Natural killer cell treated with Interleukin-12 subunit alpha and Interleukin-12 subunit beta and Interleukin-15 and Interleukin-18, amount 100 ng/mL, for 72 hours (primary cell): ENCODE results near the gene XRN2. TPM values are rescaled to one million over a fixed set of nuclear protein-coding genes. Genes with fewer than 3 reads are reported as not detected.
"Not testable (repeated sequence)": the region's sequence is repeated elsewhere in the genome, so short reads cannot be mapped to it uniquely, and the experiment has no call there.

Source experiments
- ATAC-seq, 2 donors: fragments of 150-1000 bp; cut with Tn5 transposase in 1 of 2; sonication (Bioruptor Pico), chemical (Tn5 transposase) in 1 of 2; 2 replicates each; pipeline ENCODE4 v1.10.0; 2021
- DNase-seq: peaks from one replicate; pipeline ENCODE4 v3.0.0; 2022; ENCODE audit warnings: low spot score
- H3K27ac Mint-ChIP-seq, 2 donors: 1 replicate in 1 of 2; 2 replicates in 1 of 2; pipeline ENCODE4 v1.8.0; 2022; ENCODE audit warnings: mixed read lengths in 2 of 2, mild to moderate bottlenecking in 1 of 2, moderate library complexity in 1 of 2
- H3K27me3 Mint-ChIP-seq, 2 donors: 1 replicate in 1 of 2; 2 replicates in 1 of 2; pipeline ENCODE4 v1.8.0; 2022; ENCODE audit warnings: mixed read lengths in 2 of 2
- H3K36me3 Mint-ChIP-seq: one replicate; pipeline ENCODE4 v1.8.0; 2022; ENCODE audit warnings: mixed read lengths
- H3K4me1 Mint-ChIP-seq, 2 donors: 1 replicate in 1 of 2; 2 replicates in 1 of 2; pipeline ENCODE4 v1.8.0; 2022; ENCODE audit warnings: low read depth in 2 of 2, mixed read lengths in 2 of 2, mild to moderate bottlenecking in 1 of 2
- H3K4me3 Mint-ChIP-seq: one replicate; pipeline ENCODE4 v1.8.0; 2022; ENCODE audit warnings: mixed read lengths
- H3K9me3 Mint-ChIP-seq: 2 replicates; pipeline ENCODE4 v1.8.0; 2022; ENCODE audit warnings: mixed read lengths
- total RNA-seq, 2 donors: library from RNA; stranded (reverse); gene quantifications; one replicate each; pipeline ENCODE4 v1.2.3, GENCODE V29; 2022

XRN2 gene
- total RNA-seq, 2 donors from 2014 or later: 62.1 to 68.6 TPM

DNA sequence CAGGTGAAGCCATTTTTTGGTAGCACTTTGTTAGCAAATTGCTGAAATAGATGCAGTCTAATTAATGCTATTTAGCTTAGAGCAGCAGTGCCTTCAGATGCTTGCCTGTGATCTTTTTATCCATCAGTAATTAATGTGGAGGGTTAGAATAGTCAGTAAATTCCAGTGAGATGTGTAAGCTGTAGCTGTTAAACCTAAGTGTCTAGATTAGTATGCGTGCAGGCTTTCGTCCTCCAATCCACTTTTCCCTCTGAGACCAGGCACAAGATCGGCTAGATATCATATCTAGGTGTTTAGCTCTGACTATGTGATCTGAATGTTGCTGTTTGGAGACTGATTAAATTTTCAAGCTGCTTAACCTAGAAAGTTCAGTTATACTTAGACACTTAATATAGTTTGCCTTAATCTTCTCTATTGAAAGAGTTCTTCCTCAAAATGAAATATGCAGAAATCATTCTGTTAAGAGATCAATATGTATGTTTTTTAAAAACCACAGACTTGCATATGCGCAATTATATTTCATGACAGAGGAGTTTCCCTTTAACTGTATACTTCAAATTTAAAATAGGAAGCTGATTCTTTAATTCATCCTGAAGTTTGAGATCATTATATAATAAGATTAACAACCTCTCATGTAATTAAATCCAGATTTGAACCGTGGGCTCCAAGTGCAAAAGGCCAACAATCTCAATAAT is 41.2 kb downstream of the XRN2 start:
- no peak overlapping the region for H3K4me3 Mint-ChIP-seq
- H3K9me3 Mint-ChIP-seq: no peaks in the 10 kb centered on the region
- no peak for DNase-seq
- ATAC-seq: no peak
- H3K27me3 Mint-ChIP-seq: no peaks in the 10 kb centered on the region
- H3K27ac Mint-ChIP-seq: no peak overlapping the region
- peaks cover 27% of the 10 kb centered on the region for H3K36me3 Mint-ChIP-seq
- peaks cover 0 to 6% of the 10 kb centered on the region in 2 donors for H3K4me1 Mint-ChIP-seq

DNA sequence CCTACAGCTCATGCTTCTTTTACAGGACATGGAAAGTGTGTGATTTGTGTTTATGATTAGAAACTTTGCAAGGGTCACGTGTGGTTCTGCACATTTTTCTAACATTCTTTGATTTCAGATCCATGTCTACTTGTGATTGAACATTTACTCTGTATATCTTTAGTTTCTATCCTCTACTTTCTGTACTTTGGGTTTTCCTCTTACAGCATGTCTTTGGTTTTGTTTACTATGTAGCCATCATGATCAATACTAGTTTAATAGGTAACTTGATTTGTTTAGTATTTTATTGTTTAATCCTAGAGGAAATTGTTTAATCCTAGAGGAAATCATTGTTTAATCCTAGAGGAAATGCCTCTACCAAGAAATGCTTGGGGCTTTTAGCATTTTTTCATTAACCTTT is 41.8 kb downstream of the XRN2 start:
- DNase-seq (no peak), ATAC-seq (no peak)
- Mint-ChIP-seq H3K4me1 (peaks cover 0 to 4% of the 10 kb centered on the region in 2 donors), H3K9me3 (no peaks in the 10 kb centered on the region), H3K4me3 (no peak overlapping the region), H3K27me3 (no peaks in the 10 kb centered on the region), H3K36me3 (peaks cover 23% of the 10 kb centered on the region), H3K27ac (no peak overlapping the region)

DNA sequence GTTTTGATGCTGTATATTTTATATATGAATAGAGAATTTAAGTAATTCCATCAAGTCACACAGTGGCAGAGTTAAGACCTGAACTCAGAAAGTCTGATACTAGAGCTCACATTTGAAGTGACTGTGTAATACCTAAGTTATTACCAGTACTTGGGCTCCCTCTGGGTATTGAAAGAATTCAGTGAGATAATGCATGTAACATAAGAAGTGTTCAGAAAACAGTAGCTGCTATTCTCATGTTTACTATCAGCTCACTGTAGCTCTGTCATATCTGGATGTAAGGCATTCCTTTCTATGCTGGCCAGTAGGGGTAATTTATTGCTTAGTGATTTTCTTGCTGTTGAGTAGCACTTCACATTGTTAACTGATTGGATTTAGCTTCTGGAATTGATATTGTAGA is 49.6 kb downstream of the XRN2 start:
- Mint-ChIP-seq H3K4me1 (no peaks in the 10 kb centered on the region), H3K27ac (no peak overlapping the region), H3K4me3 (no peak overlapping the region), H3K9me3 (no peaks in the 10 kb centered on the region), H3K27me3 (no peaks in the 10 kb centered on the region), H3K36me3 (peaks cover under 1% of the 10 kb centered on the region)
- DNase-seq (no peak), ATAC-seq (no peak)

DNA sequence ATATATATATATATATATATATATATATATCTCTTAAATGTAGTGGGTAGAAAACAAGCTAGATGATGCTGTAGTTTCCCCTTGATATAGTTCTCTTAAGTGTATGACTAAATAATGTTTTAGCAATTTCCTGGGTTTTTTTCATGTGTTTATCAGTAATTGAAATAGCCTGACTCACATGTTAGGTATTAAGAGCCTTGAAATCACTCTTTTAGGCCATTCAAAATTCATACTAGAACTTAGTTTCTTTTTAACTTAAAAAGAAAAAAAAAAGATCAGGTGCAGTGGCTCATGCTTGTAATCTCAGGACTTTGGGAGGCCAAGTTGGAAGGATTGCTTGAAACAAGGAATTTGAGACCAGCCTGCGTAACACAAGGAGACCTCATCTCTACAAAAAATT is 50.1 kb downstream of the XRN2 start:
- Mint-ChIP-seq H3K27me3 (no peaks in the 10 kb centered on the region), H3K4me3 (no peak overlapping the region), H3K9me3 (no peaks in the 10 kb centered on the region), H3K36me3 (no peaks in the 10 kb centered on the region), H3K27ac (no peak overlapping the region), H3K4me1 (no peaks in the 10 kb centered on the region)
- no peak for DNase-seq
- ATAC-seq: no peak

DNA sequence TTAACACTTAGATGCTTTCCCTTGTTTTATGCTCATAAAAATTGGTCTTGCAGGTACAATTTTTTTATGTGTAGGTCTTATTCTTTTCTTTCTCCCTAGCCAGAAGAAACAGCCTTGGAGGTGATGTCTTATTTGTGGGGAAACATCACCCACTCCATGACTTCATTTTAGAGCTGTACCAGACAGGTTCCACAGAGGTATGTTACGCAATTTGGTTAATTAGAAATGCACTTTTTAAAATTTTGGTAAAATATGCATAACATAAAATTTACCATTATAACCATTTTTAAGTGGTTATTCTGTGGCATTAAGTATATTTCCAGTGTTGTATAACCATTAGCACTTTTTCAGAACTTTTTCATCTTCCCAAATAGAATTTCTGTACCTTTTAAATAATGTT is 52.9 kb downstream of the XRN2 start:
- Mint-ChIP-seq H3K36me3 (peaks cover 20% of the 10 kb centered on the region), H3K4me3 (no peak overlapping the region), H3K9me3 (no peaks in the 10 kb centered on the region), H3K4me1 (peaks cover 8 to 9% of the 10 kb centered on the region in 2 donors), H3K27me3 (no peaks in the 10 kb centered on the region), H3K27ac (no peak overlapping the region)
- ATAC-seq: no peak
- DNase-seq: no peak

DNA sequence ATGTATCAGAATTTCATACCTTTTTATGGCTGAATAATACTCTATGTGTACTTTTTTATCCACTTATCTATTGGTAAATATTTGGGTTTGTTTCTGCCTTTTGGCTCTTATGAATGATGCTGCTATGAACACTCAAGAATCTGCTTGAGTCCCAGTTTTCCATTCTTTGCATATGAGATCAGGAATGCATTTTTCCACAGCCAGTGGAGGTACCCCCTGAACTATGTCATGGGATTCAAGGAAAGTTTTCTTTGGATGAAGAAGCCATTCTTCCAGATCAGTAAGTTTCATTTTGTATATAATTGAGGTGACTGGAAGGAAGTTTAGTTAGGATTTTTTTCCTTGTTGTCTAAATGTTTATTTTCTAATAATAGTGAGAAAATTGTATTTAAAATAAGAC is 53.3 kb downstream of the XRN2 start:
- DNase-seq: no peak
- Mint-ChIP-seq H3K27ac (no peak overlapping the region), H3K36me3 (peaks cover 21% of the 10 kb centered on the region), H3K4me3 (no peak overlapping the region), H3K9me3 (no peaks in the 10 kb centered on the region), H3K4me1 (peaks cover 10 to 12% of the 10 kb centered on the region in 2 donors), H3K27me3 (no peaks in the 10 kb centered on the region)
- ATAC-seq: no peak

DNA sequence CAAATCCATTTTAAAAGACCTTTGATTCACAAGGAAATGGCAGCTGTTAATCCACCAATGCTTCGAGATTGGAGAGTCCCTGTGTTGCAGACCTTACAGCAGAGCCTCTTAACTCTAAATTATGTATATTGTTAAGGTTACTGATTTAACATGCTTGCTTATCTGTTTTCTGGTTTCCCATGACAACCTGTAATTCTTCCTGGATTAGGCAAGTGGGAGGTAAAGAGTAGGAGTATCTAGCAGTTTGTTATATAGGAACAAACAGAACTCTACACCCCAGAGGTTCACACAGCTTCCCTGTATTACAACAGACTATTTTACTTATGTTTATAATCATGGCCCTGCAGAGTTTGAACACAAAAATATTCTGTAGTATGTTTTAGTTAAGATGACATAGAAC is 54.7 kb downstream of the XRN2 start:
- H3K27me3 Mint-ChIP-seq: no peaks in the 10 kb centered on the region
- H3K4me1 Mint-ChIP-seq: peaks cover 13 to 21% of the 10 kb centered on the region in 2 donors
- peaks cover 31% of the 10 kb centered on the region for H3K36me3 Mint-ChIP-seq
- H3K27ac Mint-ChIP-seq: no peak overlapping the region
- ATAC-seq (no peak), DNase-seq (no peak)
- no peaks in the 10 kb centered on the region for H3K9me3 Mint-ChIP-seq
- H3K4me3 Mint-ChIP-seq: no peak overlapping the region

DNA sequence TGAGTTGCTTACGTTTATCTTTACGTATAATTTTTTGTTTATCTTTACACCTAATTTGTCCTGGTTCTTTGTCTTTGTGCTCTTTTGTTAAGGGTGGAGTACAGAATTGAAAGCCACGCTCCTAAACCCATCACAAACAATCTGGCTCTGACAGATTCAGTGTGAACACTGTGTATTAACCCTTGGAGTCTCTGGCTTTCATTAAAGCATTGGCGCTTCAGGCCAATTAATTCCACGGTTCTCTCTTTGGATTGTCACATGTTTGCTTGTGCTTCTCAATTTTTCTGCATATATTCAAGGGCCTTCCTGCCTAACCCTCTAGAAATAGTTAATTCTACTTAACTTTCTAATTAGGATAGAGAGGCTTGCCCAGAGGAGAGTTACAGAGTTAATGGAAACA is 55.6 kb downstream of the XRN2 start:
- no peaks in the 10 kb centered on the region for H3K27me3 Mint-ChIP-seq
- ATAC-seq: no peak
- H3K9me3 Mint-ChIP-seq: no peaks in the 10 kb centered on the region
- H3K27ac Mint-ChIP-seq: no peak overlapping the region
- DNase-seq: no peak
- H3K36me3 Mint-ChIP-seq: peaks cover 38% of the 10 kb centered on the region
- no peak overlapping the region for H3K4me3 Mint-ChIP-seq
- H3K4me1 Mint-ChIP-seq: peaks cover 20 to 28% of the 10 kb centered on the region in 2 donors

DNA sequence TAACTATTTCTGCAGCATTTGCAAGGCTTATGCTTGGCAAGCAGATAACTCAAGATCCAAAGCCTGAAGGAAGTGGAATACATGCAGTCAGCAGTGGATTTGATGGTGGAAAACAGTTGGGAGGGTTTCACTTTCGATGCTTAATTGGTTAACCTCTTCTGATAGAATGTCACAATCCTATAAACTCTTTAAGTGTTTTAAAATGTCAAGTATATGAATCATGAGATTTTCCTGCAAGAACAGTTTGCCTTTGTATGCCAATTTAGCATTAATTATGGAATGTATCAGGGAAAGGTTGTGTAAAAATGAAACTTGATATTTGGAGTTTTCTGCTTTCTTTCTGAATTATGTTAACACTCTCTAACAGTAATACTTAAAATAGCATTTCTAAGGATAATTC is 57.6 kb downstream of the XRN2 start:
- Mint-ChIP-seq H3K9me3 (no peaks in the 10 kb centered on the region), H3K4me3 (no peak overlapping the region), H3K4me1 (peaks cover 20 to 28% of the 10 kb centered on the region in 2 donors), H3K27me3 (no peaks in the 10 kb centered on the region), H3K27ac (peak overlapping the region; percentile 5 to 48), H3K36me3 (peaks cover 38% of the 10 kb centered on the region)
- ATAC-seq (no peak), DNase-seq (no peak)

DNA sequence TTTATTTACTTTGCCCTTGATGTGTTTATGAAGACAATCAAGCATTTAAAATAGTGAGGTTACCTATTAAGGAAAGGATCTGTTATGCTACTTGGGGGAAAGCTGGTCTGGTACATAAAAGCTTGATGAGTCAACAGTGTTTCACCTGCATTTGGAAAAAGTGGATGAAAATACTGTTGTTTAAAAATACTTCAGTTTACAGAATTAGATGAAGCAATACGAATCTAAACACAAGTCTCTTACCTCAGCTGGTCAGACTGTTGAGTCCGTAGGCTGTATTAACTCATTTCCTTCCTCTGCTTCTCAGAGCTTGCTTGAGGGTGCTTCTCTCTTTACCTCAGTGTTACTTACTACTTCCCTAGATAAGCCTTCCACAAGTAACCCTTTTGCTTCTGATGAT is 58.1 kb downstream of the XRN2 start:
- H3K4me1 Mint-ChIP-seq: peaks cover 20 to 28% of the 10 kb centered on the region in 2 donors
- H3K36me3 Mint-ChIP-seq: peaks cover 38% of the 10 kb centered on the region
- no peaks in the 10 kb centered on the region for H3K9me3 Mint-ChIP-seq
- no peaks in the 10 kb centered on the region for H3K27me3 Mint-ChIP-seq
- no peak overlapping the region for H3K4me3 Mint-ChIP-seq
- H3K27ac Mint-ChIP-seq: peak overlapping the region in 1 of 2 donors; percentile 24
- no peak for DNase-seq
- no peak for ATAC-seq

DNA sequence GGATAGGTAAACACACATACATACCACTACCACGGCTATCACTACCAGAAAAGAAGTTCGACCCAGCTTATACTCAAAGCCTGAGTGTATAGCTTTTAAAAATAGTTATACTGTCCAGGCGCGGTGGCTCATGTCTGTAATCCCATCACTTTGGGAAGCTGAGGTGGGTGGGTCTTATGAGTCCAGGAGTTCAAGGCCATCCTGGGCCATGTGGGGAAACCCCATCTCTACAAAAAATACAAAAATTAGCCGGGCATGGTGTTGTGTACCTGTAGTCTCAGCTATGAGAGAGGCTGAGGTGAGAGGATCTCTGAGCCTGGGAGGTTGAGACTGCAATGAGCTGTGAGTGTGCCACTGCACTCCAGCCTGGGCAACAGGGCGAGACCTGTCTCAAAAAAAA is 61.3 kb downstream of the XRN2 start:
- Mint-ChIP-seq H3K36me3 (peaks cover 51% of the 10 kb centered on the region), H3K4me1 (peaks cover 20 to 28% of the 10 kb centered on the region in 2 donors), H3K9me3 (no peaks in the 10 kb centered on the region), H3K27me3 (no peaks in the 10 kb centered on the region), H3K4me3 (no peak overlapping the region), H3K27ac (no peak overlapping the region)
- no peak for DNase-seq
- ATAC-seq: no peak

DNA sequence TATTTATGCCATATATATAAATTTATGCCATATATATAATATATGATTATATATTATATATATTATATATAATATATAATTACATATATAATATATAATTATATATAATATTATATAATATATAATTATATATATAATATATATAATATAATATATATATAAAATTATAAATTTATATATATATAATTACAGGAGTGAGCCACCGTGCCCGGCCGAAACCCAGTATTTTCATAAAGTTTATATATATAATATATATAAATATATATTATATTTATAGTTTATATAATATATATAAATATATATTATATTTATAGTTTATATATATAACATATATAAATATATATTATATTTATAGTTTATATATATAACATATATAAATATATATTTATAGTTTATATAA is 62.6 kb downstream of the XRN2 start:
- no peak for ATAC-seq
- Mint-ChIP-seq H3K36me3 (peaks cover 40% of the 10 kb centered on the region), H3K27me3 (no peaks in the 10 kb centered on the region)

DNA sequence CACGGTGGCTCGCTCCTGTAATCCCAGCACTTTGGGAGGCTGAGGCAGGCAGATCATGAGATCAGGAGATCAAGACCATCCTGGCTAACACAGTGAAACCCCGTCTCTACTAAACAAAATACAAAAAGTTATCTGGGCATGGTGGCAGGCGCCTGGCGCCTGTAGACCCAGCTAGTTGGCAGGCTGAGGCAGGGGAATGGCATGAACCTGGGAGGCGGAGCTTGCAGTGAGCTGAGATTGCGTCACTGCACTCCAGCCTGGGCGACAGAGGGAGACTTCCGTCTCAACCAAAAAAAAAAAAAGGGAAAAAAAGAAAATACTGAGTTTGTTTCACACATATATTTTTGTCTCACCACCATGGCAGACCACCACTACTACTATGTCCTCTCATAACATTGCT is 63.1 kb downstream of the XRN2 start:
- H3K9me3 Mint-ChIP-seq, ATAC-seq, H3K27ac Mint-ChIP-seq, DNase-seq, H3K27me3 Mint-ChIP-seq, H3K4me3 Mint-ChIP-seq: not testable (repeated sequence)
- Mint-ChIP-seq H3K36me3 (peaks cover 40% of the 10 kb centered on the region), H3K4me1 (peaks cover 11 to 19% of the 10 kb centered on the region in 2 donors)

More for the DNA sequence above, 62.6 kb downstream of the XRN2 start:
- Mint-ChIP-seq H3K4me1 (peaks cover 12 to 19% of the 10 kb centered on the region in 2 donors), H3K4me3 (no peak overlapping the region), H3K9me3 (no peaks in the 10 kb centered on the region), H3K27ac (no peak overlapping the region)
- DNase-seq: no peak

DNA sequence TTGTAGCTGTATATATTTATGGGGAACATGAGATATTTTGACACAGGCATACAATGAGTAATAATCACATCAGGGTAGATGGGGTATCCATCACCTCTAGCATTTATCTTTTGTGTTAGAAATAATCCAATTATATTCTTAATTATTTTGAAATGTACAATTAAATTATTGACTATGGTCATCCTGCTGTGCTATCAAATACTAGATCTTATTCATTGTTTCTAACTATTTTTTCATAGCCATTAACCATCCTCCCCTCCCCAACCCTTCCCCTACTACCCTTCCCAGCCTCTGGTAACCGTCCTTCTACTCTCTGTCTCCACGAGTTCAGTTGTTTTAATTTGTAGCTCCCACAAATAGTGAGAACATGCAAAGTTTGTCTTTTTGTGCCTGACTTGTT is 65.7 kb downstream of the XRN2 start:
- DNase-seq (no peak), ATAC-seq (no peak)
- H3K27ac Mint-ChIP-seq: peak overlapping the region in 1 of 2 donors; percentile 10
- no peaks in the 10 kb centered on the region for H3K27me3 Mint-ChIP-seq
- no peaks in the 10 kb centered on the region for H3K9me3 Mint-ChIP-seq
- H3K4me3 Mint-ChIP-seq: no peak overlapping the region
- H3K4me1 Mint-ChIP-seq: peaks cover 10 to 17% of the 10 kb centered on the region in 2 donors
- H3K36me3 Mint-ChIP-seq: peaks cover 27% of the 10 kb centered on the region

DNA sequence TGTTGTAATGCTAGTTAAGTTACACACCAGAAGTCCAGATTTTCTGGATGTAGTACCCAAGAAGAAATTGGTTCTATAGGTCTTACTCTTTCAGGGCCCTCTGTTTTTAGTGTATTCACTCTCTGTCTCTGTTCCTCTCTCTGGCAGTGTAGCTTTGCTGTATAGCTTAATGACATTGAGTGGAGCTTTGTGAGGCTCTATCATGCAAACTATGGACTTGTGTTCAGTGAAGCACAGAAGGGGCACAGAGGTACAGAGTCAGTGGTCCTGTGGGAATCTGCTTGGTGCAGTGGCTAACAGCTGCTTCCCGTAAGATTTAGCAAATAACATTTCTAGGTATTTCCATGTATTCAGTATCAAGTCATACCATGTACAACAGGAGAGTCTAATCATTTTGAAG is 68.1 kb downstream of the XRN2 start:
- H3K4me3 Mint-ChIP-seq: no peak overlapping the region
- H3K27ac Mint-ChIP-seq: no peak overlapping the region
- DNase-seq (no peak), ATAC-seq (no peak)
- H3K4me1 Mint-ChIP-seq: peaks cover 14 to 25% of the 10 kb centered on the region in 2 donors
- peaks cover 27% of the 10 kb centered on the region for H3K36me3 Mint-ChIP-seq
- no peaks in the 10 kb centered on the region for H3K9me3 Mint-ChIP-seq
- H3K27me3 Mint-ChIP-seq: no peaks in the 10 kb centered on the region
